HepG2 (cell line): ENCODE data around the gene ZBTB32. TPM values are rescaled to one million over a fixed set of nuclear protein-coding genes. Genes with fewer than 3 reads are reported as not detected.
A peak's percentile ranks its signal among the peaks of the same experiment; 100 is the strongest.

Source experiments
- CBX1 ChIP-seq: IDR thresholded peaks from one replicate; pipeline ENCODE4 v1.6.1; 2016; ENCODE audit warnings: antibody characterized with exemption, low read depth
- CERS6 ChIP-seq: sonication (generic); formaldehyde crosslinking; IDR thresholded peaks from 2 replicates; pipeline ENCODE4 v1.5.0; 2020; ENCODE audit warnings: missing genetic modification reagents
- CREB1 ChIP-seq, 2 experiments: fragments of 450-650 bp in 1 of 2; IDR thresholded peaks; 2 replicates each; pipeline ENCODE4 v1.6.1; 2016 to 2017; ENCODE audit warnings: control low read depth in 1 of 2, mild to moderate bottlenecking in 1 of 2, missing compliant biosample characterization in 1 of 2, missing genetic modification characterization in 1 of 2
- CREB3 ChIP-seq: sonication (generic); formaldehyde crosslinking; IDR thresholded peaks from 2 replicates; pipeline ENCODE4 v1.5.0; 2020; ENCODE audit warnings: missing genetic modification reagents
- DR1 ChIP-seq: sonication (generic); formaldehyde crosslinking; IDR thresholded peaks from 2 replicates; pipeline ENCODE4 v1.8.0; 2021; ENCODE audit warnings: mild to moderate bottlenecking, missing genetic modification reagents, inconsistent platforms
- FLYWCH1 ChIP-seq: sonication (generic); formaldehyde crosslinking; IDR thresholded peaks from 2 replicates; pipeline ENCODE4 v1.8.1; 2023; ENCODE audit warnings: mild to moderate bottlenecking, missing genetic modification reagents
- GLI4 ChIP-seq: sonication (generic); formaldehyde crosslinking; IDR thresholded peaks from 2 replicates; pipeline ENCODE4 v1.5.1; 2020; ENCODE audit warnings: missing genetic modification reagents, mild to moderate bottlenecking, moderate library complexity, borderline replicate concordance
- KLF9 ChIP-seq: IDR thresholded peaks from 2 replicates; pipeline ENCODE4 v1.6.1; 2016; ENCODE audit warnings: low read depth
- PAXIP1 ChIP-seq: sonication (generic); formaldehyde crosslinking; conservative IDR thresholded peaks from 2 replicates; pipeline ENCODE4 v1.4.0; 2020; ENCODE audit warnings: mild to moderate bottlenecking, missing genetic modification reagents, moderate library complexity
- RBFOX2 ChIP-seq: fragments of 200-400 bp; formaldehyde crosslinking; IDR thresholded peaks from 2 replicates; pipeline ENCODE4 v1.6.1; 2017; ENCODE audit warnings: low read depth, mild to moderate bottlenecking, low read length
- RXRB ChIP-seq: IDR thresholded peaks from 2 replicates; pipeline ENCODE4 v1.6.1; 2016; ENCODE audit warnings: borderline replicate concordance, missing genetic modification reagents, missing compliant biosample characterization
- SALL2 ChIP-seq: sonication (generic); formaldehyde crosslinking; IDR thresholded peaks from 2 replicates; pipeline ENCODE4 v1.8.1; 2023; ENCODE audit warnings: mild to moderate bottlenecking, missing genetic modification reagents, inconsistent platforms
- SKI ChIP-seq: fragments of 450-650 bp; IDR thresholded peaks from one replicate; pipeline ENCODE4 v1.6.1; 2018; ENCODE audit warnings: mild to moderate bottlenecking; ENCODE audit not compliant: partially characterized antibody
- SMAD1 ChIP-seq: sonication (generic); formaldehyde crosslinking; IDR thresholded peaks from 2 replicates; pipeline ENCODE4 v1.4.0; 2020; ENCODE audit warnings: missing genetic modification reagents, low read depth, mild to moderate bottlenecking, borderline replicate concordance
- SMARCE1 ChIP-seq: fragments of 450-650 bp; IDR thresholded peaks from 2 replicates; pipeline ENCODE4 v1.6.1; 2017; ENCODE audit warnings: borderline replicate concordance
- U2AF2 ChIP-seq: fragments of 200-400 bp; formaldehyde crosslinking; IDR thresholded peaks from 2 replicates; pipeline ENCODE4 v1.6.1; 2017; ENCODE audit warnings: low read depth, mild to moderate bottlenecking, low read length
- ZNF253 ChIP-seq: sonication (generic); formaldehyde crosslinking; IDR thresholded peaks from 2 replicates; pipeline ENCODE4 v1.8.0; 2022; ENCODE audit warnings: mild to moderate bottlenecking, missing genetic modification reagents, borderline replicate concordance
- ZNF562 ChIP-seq: sonication (generic); formaldehyde crosslinking; IDR thresholded peaks from 2 replicates; pipeline ENCODE4 v1.8.0; 2022; ENCODE audit warnings: missing genetic modification reagents, borderline replicate concordance
- ZNF775 ChIP-seq: sonication (generic); formaldehyde crosslinking; IDR thresholded peaks from 2 replicates; pipeline ENCODE4 v1.4.0; 2020; ENCODE audit warnings: missing genetic modification reagents, mild to moderate bottlenecking, moderate library complexity, borderline replicate concordance
- ZNF782 ChIP-seq: sonication (generic); formaldehyde crosslinking; IDR thresholded peaks from 2 replicates; pipeline ENCODE4 v1.4.0; 2020; ENCODE audit warnings: missing genetic modification reagents, mild to moderate bottlenecking, borderline replicate concordance
- polyA plus RNA-seq, 8 experiments: library from polyadenylated mRNA; depleted of rRNA in 3 of 8; stranded (reverse) in 7 of 8; unstranded in 1 of 8; fragments of >200 nt; fragmentation: Illumina TruSeq in 4 of 8; extraction: Trizol in 4 of 8; gene quantifications; 2 replicates each; pipeline versions ENCODE4 v1.2.1 to v1.2.3, GENCODE V29; 2011 to 2016; ENCODE audit warnings: low read depth in 4 of 8, missing spikeins in 1 of 8, mixed read lengths in 1 of 8; ENCODE audit not compliant: insufficient read depth in 1 of 8
- total RNA-seq, 5 experiments: library from RNA; depleted of rRNA; stranded (reverse); fragments of >200 nt; fragmentation: Illumina TruSeq; extraction: Trizol; gene quantifications; 2 replicates each; pipeline ENCODE4 v1.2.3, GENCODE V29; 2016; ENCODE audit warnings: low read depth in 1 of 5
- TF ChIP-seq, protein P1 (sequence below): sonication (generic); formaldehyde crosslinking; IDR thresholded peaks from 2 replicates; pipeline ENCODE4 v1.4.0; 2020; ENCODE audit warnings: missing genetic modification reagents, borderline replicate concordance

The ZBTB32 gene
- total and polyA plus RNA-seq, 2 of the 13 experiments (the other 11 are each of a cell fraction or from before 2014, with no cell fraction given) = not detected

- TF ChIP-seq KLF9 (CRISPR knock-in tag) (no peak), SMAD1 (peak; percentile 51; the same call in 1 of the 2 replicates), SMARCE1 (no peak), CERS6 (CRISPR knock-in tag) (no peak), CREB1 (IDR thresholded peaks at IDR 0.05) (peak; percentile 80), CREB1 (CRISPR knock-in tag; IDR thresholded peaks at IDR 0.05) (peak; percentile 84), FLYWCH1 (CRISPR knock-in tag) (no peak), RBFOX2 (peak; percentile 60; the same call in 1 of the 2 replicates), ZNF775 (no peak), U2AF2 (no peak), ZNF782 (CRISPR knock-in tag) (no peak), SALL2 (CRISPR knock-in tag) (0 out of 2 replicates have a peak, but pooled peaks have one; percentile 54), ZNF562 (CRISPR knock-in tag) (no peak), PAXIP1 (peak; percentile 19; the same call in 1 of the 2 replicates), DR1 (no peak), CBX1 (no peak), GLI4 (CRISPR knock-in tag) (peak; percentile 84; the same call in 1 of the 2 replicates), CREB3 (CRISPR knock-in tag) (no peak), ZNF253 (0 out of 2 replicates have a peak, but pooled peaks have one; percentile 32), SKI (no peak), RXRB (no peak)
- TF ChIP-seq, protein P1, sequence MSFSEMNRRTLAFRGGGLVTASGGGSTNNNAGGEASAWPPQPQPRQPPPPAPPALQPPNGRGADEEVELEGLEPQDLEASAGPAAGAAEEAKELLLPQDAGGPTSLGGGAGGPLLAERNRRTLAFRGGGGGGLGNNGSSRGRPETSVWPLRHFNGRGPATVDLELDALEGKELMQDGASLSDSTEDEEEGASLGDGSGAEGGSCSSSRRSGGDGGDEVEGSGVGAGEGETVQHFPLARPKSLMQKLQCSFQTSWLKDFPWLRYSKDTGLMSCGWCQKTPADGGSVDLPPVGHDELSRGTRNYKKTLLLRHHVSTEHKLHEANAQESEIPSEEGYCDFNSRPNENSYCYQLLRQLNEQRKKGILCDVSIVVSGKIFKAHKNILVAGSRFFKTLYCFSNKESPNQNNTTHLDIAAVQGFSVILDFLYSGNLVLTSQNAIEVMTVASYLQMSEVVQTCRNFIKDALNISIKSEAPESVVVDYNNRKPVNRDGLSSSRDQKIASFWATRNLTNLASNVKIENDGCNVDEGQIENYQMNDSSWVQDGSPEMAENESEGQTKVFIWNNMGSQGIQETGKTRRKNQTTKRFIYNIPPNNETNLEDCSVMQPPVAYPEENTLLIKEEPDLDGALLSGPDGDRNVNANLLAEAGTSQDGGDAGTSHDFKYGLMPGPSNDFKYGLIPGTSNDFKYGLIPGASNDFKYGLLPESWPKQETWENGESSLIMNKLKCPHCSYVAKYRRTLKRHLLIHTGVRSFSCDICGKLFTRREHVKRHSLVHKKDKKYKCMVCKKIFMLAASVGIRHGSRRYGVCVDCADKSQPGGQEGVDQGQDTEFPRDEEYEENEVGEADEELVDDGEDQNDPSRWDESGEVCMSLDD (CRISPR knock-in tag) = no peak
These were observed 1.9 kb upstream of the ZBTB32 start (continued) for GRCh38 chr19:35702223-35703012.
